Measurements from ENCODE around the gene VPS9D1.

DNA sequence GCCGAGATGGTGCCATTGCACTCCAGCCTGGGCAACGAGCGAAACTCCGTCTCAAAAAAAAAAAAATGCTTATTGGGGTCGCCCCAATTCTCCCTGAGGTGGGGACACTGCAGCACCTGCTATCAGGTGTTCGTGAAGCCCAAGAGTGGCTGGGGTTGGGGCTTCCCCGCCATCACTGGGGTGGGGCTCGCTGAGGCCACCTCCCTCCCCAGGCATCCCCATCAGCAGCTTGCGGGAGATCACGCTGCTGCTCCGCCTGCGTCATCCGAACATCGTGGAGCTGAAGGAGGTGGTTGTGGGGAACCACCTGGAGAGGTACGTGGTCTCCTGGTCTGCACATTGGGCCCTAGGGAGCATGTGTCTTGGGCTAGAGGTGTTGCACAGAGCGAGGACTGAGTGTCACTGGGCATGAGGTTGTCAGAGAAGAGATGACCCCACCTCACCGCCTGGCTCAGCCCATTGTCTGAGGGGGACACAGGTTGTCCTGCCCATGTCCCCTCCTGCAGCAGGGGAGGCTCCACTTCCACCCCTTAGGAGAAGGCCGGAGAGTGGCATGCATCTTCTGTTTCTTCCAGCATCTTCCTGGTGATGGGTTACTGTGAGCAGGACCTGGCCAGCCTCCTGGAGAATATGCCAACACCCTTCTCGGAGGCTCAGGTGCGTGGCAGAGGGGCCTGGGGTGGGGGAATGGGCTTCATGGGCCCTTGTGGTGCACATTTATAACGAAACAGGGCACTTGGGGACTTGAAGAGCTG is 29.3 kb downstream of the VPS9D1 start:
- TF ChIP-seq, protein P1, sequence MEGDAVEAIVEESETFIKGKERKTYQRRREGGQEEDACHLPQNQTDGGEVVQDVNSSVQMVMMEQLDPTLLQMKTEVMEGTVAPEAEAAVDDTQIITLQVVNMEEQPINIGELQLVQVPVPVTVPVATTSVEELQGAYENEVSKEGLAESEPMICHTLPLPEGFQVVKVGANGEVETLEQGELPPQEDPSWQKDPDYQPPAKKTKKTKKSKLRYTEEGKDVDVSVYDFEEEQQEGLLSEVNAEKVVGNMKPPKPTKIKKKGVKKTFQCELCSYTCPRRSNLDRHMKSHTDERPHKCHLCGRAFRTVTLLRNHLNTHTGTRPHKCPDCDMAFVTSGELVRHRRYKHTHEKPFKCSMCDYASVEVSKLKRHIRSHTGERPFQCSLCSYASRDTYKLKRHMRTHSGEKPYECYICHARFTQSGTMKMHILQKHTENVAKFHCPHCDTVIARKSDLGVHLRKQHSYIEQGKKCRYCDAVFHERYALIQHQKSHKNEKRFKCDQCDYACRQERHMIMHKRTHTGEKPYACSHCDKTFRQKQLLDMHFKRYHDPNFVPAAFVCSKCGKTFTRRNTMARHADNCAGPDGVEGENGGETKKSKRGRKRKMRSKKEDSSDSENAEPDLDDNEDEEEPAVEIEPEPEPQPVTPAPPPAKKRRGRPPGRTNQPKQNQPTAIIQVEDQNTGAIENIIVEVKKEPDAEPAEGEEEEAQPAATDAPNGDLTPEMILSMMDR (IDR thresholded peaks at IDR 0.05; ENCODE audit: low read depth, low read length), result no peak
- TF ChIP-seq EZH2phosphoT487 (IDR thresholded peaks at IDR 0.05; ENCODE audit: low read depth), result no peak
